Measurements from ENCODE around the gene RHBG.
"Not testable (repeated sequence)": the region's sequence is repeated elsewhere in the genome, so short reads cannot be mapped to it uniquely, and the experiment has no call there.

The RHBG gene

GRCh38 chr1:156360534-156360933, 8.5 kb upstream of the RHBG start:
- DNase-seq, result no peak

DNA sequence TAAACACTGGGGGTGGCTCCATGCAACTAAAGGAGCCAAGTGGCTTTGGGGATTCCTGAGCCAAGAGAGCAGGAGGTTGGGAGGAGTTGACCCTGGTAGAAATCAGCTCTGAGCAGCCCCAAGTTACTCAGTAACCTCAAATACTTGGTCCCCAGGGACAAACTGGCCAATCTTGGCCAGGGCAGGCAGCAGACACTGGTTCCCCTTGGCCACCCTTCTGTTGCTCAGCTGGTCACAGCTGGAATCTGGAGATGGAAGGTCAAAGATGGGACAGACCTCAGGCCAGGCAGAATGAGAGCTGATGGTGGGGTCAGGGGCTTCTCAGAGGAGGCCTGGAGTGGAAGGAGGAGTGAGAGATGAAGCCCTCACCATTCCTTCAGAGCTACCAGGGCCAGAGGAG, 3.3 kb upstream of the RHBG start:
- DNase-seq, result no peak

DNA sequence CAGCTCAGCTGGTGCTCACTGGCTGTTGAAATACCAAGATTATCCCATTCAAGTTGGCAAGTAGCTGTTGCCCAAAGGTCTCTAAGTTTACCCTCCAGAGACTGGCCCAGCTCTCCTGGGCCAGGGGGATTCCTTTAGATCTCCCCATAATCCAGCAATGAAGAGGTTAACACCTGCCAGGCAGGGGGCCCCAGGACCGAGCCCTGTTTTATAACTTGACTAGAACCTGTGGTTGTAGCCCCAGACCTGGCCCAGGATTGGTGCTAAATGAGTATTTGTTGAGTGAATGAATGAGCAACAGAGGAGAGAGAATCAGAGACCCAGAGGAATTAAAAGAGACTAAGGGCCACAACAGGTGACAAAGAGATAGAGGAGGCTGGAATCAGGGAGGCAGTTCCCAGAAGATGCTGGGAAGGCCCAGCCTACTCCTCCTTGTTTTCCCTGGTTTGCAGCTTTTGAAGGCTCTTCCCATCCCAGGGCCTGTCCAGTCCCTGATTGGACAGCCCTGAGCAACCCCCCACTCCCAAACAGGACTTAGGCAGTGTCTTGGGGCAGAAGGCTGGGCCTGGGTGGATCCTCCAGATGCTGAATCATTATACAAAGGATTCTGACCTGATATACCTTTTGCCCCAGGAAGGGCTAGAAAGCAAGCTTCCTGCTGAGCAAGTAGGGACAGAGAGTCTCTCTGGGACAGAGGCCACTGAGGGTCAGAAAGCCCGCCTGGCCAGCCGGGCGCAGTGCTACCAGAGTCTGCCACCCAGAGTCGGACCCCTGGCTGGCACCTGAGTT, 2.4 kb upstream of the RHBG start:
- no peak for DNase-seq

GRCh38 chr1:156367383-156368156, 1.4 kb upstream of the RHBG start:
- no peak for DNase-seq

GRCh38 chr1:156368157-156368658, 803 bp upstream of the RHBG start:
- DNase-seq, result no peak

DNA sequence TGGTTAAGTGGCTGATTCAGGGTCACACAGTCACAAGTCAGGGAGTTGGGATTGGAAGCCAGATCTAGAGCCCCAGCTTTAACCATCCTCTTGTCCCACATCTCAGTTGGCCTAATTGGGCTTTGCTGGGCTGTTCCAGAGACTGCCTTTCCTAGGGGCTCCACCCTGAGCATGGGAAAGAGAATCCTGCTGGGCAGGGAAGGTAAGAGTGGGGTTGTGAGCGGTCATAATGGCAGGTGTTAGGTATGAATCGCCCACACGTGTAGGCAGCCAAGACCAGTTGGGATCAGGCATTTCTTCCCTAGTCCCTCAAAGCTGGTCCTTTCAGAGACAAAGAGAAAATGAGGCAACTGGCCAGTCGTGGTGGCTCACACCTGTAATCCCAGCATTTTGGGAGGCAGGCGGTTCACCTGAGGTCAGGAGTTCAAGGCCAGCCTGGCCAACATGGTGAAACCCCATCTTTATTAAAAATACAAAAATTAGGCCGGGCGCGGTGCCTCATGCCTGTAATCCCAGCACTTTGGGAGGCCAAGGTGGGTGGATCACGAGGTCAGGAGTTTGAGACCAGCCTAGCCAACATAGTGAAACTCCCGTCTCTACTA, 775 bp downstream of the RHBG start:
- DNase-seq, result not testable (repeated sequence)

DNA sequence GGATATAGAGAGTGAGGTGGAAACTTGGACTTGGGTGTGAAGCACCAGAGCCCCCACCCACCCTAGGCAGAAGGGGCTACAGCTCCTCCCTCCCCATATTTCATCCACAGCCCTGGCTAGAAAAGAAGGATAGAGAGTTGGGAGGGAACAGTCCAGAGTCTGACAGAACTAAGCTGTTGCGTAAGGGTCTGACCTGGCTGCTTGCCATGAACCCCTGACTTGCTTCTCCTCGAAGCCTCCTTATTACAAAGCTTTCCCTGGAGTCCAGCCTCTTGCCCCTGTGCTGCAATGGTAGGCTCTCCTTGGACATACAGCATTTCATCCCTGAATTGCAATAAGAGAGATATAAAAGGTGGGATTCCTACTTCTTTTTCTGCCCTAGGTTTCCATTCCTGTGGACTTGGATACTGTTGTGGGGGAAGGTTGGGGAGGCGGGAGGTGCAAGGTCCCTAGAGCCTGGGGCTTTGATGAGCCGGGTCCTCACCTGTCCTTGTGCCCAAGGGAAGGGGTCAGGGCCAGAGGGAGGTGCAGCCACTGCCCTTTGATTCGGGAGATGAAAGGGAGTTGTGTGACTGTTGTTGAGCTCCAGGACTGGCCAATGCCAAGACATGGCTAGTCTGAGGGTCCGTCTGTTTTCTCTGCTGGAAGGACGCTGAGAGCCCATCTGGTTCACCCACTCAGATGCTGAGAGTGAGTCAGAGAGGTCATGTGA, 2.7 kb downstream of the RHBG start:
- no peak for DNase-seq

GRCh38 chr1:156372265-156372586, 3.2 kb downstream of the RHBG start:
- DNase-seq, result no peak

- no peak for DNase-seq
These were observed 3.9 kb downstream of the RHBG start for GRCh38 chr1:156372876-156373275.

- no peak for DNase-seq
These were observed 4.5 kb downstream of the RHBG start for GRCh38 chr1:156373546-156373945.

DNA sequence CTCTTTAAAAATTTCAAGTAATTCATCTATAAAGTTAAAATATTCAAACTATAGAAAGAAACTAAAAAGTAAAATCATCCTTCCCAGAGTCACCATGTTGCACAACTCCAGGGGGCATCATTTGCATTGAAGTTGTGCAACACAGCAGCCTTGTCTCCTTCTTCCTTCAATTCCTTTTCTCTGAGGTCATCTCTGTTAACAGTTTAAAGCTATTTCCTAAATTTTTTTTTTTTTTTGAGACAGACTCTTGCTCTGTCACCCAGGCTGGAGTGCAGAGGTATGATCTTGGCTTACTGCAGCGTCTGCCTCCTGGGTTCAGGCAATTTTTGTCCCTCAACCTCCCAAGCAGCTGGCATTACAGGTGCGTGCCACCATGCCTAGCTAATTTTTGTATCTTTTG, 7.1 kb downstream of the RHBG start:
- DNase-seq, result no peak

- DNase-seq, result no peak
These were observed 8.2 kb downstream of the RHBG start for GRCh38 chr1:156376958-156377919.

- DNase-seq, result no peak
These were observed 9.5 kb downstream of the RHBG start for GRCh38 chr1:156378557-156378956.

- DNase-seq, result no peak
These were observed 10.6 kb downstream of the RHBG start for GRCh38 chr1:156379420-156380165.

DNA sequence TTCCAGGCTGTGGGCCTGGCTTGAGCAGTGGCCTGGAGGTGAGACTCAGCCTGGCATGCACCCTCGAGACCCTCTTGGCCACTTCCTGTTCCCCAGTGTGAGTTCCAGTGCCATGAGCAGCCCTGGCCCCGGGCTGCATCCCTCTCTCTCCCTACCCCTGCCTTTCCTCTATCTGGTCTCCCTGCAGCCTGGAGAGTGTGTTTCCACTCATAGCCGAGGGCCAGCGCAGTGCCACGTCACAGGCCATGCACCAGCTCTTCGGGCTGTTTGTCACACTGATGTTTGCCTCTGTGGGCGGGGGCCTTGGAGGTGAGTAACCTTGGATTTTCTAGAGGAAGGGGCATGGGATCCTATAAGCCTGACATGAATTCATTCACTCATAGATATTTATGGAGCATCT, 13.6 kb downstream of the RHBG start:
- no peak for DNase-seq

- DNase-seq, result peak; percentile 17
These were observed 14.0 kb downstream of the RHBG start for GRCh38 chr1:156383023-156383422.

- DNase-seq, result no peak
These were observed 15.0 kb downstream of the RHBG start for GRCh38 chr1:156384007-156384406.

GRCh38 chr1:156384658-156385057, 15.6 kb downstream of the RHBG start:
- DNase-seq, result no peak

DNA sequence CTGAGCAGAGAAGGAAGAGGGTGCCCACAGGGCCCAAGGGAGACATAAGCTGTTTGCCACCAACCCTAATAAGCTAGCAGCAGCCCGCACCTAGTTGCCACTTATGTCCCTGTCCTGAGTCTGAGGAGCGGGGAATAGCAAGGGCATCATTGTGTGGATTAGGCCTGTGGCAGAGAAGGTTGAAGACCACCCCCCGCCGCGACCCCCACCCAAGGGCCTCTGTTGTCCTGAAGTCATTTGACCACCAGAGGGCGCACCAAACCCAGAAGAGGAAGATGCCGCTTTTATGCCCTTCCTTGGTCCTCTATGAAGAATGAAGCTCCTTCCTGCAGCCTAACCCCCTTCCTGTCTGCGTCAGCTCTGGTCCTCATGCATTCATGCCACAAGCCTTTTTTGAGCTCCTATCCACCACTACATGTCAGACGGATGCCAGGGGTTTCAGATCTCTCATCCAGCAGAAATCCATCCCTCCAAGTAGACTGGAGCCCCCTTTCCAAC, 16.6 kb downstream of the RHBG start:
- DNase-seq, result peak; percentile 54

GRCh38 chr1:156386134-156386901, 17.3 kb downstream of the RHBG start:
- DNase-seq, result no peak

Data from DMS79 treated with DMSO at 0.1 percent for 48 hours (cell line).